CD4-positive, alpha-beta T cell treated with Interleukin-4 for 4 hours (primary cell): ENCODE results near the gene RGMB.

Experiments used
- DNase-seq: peaks from one replicate; pipeline ENCODE4 v3.0.0-alpha.2; 2020

The RGMB gene

DNA sequence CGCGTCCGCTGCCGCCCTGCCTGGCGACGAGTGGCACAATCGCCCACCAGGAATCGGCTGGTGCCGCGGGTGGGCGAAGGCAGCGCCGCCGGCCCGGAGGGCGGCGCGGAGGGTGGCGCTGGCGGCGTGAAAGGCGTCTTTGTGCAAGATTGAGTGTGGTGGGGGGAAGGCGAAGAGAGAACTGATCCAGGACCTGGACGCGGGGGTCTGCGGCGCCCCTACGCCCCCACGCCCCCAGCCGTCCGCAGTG, 4.6 kb upstream of the RGMB start:
- no peak for DNase-seq

GRCh38 chr5:98769210-98769958, 4.1 kb upstream of the RGMB start:
- no peak for DNase-seq

DNA sequence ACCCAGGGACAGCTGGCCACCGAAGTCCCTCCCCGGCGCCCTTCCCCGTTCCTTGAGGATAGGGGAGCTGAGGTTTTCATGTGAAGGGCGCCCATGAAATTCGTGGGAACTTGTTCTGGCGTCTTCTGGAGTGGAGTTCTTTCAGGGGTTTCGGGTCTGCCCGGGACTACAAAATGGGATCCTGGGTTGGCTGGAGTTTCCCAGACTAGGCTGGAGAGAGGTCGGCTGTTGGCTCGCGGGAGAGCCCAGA, 3.6 kb upstream of the RGMB start:
- no peak for DNase-seq

- DNase-seq = no peak
These were observed 3.1 kb upstream of the RGMB start for GRCh38 chr5:98770209-98770910.

GRCh38 chr5:98770911-98771322, 2.5 kb upstream of the RGMB start:
- DNase-seq = no peak

GRCh38 chr5:98771382-98772109, 1.9 kb upstream of the RGMB start:
- peak; percentile 76 for DNase-seq

- peak; percentile 66 for DNase-seq
These were observed 849 bp upstream of the RGMB start for GRCh38 chr5:98772415-98773213.

DNA sequence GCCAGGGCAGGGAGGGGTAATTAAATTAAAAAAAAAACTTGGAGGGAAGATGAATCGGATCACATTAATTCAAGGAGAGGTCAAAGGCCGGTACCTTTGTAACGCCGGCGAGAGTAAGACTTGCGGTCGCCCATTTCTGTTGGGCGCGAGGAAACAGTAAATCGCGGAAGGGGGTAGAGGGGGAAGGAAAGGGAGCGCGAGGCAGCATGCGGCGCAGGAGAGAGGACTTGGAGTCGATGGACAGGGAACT, 324 bp upstream of the RGMB start:
- no peak for DNase-seq

GRCh38 chr5:98774192-98775033, 950 bp downstream of the RGMB start:
- DNase-seq = peak; percentile 42

DNA sequence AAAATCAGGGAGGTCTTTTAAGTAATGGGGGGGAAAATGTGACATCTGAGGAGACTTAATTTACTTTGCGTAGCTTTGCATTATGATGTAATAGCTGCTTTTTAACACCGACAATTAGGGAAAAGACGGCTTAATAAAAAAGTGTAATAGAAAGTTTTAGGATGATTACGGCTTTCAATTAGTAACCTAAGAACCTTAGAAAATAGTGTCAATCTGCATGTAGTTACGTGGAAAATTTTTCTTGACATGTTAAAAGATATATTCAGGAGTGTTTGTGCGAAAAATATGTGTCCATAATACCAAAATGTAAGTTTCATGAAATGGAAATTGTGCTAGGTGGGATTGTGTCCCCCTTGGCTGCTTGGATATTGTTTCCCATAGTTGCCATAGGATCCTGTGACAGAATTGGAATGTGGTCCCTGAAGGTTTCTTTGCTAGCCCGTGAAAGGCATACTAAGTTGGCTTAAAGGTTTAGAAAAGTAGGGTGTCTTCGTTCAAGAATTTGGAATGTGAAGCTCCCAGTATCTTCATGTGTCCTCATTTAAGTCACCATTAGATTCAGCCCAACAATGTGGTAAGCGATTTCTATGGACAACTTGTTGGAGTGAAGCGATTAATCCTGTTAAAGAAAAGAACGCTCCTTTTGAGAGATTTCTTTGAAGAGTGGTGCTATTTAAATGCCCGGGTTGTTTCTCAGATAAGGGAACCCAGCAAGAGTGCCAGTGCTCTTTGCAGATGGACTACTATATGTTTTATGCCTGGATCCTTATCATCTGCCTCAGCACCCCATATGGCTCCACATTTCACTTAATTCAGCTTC, 2.0 kb downstream of the RGMB start:
- no peak for DNase-seq

- no peak for DNase-seq
These were observed 2.7 kb downstream of the RGMB start for GRCh38 chr5:98776066-98776705.

- no peak for DNase-seq
These were observed 3.8 kb downstream of the RGMB start for GRCh38 chr5:98777295-98777694.

- no peak for DNase-seq
These were observed 5.9 kb downstream of the RGMB start for GRCh38 chr5:98779264-98779877.

- no peak for DNase-seq
These were observed 6.9 kb downstream of the RGMB start for GRCh38 chr5:98780390-98780789.

DNA sequence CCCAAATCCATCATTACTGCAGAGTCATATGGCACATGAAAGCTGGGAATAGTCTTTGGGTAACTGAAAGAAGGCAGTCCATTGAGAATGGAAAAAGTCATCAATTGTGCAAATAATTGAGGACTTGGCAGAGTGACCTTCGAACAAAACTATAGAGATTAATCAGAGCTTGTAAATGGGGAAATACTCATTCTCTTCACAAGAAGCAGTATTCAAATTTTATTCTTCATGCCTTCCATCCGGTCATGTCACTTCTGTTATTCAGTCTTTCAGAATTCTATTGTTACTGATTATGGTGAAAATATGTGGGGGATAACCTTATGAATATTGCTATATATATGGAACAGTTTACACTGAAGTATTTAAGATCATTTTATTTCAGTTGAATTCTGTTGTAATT, 8.1 kb downstream of the RGMB start:
- no peak for DNase-seq

- no peak for DNase-seq
These were observed 8.5 kb downstream of the RGMB start for GRCh38 chr5:98781964-98782363.

- DNase-seq = no peak
These were observed 9.7 kb downstream of the RGMB start for GRCh38 chr5:98783051-98783649.

GRCh38 chr5:98784411-98784810, 10.9 kb downstream of the RGMB start:
- DNase-seq = no peak

DNA sequence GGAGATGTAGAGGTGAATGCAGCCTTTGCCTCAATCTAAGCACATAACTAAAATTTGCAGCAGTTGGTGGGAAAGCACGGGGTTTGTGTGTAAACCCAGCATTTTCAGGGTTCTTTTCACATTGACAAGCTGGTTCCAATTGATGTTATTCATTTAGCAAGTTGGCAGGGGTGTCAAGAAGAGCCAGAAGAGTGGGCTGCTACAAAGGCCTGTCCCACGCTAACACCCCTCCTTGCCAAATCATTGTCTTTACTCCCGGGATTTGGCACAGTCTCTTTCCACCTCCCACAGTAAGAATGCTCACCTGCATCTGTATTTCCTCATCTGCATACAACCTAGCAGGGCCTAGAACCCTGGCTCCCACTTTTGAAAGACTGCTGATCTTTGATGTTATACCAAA, 11.8 kb downstream of the RGMB start:
- DNase-seq = no peak

DNA sequence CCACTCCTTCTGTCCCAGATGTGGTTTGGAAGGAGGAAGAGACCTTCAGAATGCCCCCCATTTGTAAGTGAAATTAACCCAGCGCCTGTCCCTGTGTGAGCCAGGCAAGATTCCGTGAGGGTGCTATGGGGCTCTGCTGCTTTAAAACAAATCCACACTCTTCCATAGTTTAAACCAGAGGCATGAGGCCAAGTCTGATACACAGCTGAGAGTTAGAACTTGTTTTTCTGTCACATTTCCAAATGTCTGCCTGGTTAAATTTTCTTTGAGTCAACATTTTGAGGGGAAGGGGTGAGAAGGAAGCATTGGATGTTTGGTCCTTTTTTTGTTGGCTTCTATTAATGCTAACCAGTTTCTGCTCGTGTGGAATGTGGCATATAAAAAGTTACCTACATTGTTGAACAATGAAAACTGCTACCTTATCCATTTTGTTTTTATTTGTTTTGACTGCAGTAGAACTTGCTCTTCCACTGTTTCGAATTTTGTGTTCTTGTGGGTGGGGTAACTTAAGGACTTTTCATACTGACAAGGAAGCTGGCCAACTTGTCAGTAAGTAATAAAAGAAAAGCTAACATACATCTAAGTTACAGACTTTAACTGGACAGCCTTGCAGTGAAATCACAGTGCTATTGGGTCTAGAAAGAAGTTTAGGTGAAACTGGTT, 12.9 kb downstream of the RGMB start:
- no peak for DNase-seq
